ENCODE results near the gene LRRC17. TPM values are rescaled to one million over a fixed set of nuclear protein-coding genes. Genes with fewer than 3 reads are reported as not detected.

LRRC17 gene
- total and polyA plus RNA-seq, 9 of the 15 experiments (the other 6 are each of a cell fraction or from before 2014, with no cell fraction given) = 0.03 to 0.18 (median 0.12) TPM; not detected in 5

DNA sequence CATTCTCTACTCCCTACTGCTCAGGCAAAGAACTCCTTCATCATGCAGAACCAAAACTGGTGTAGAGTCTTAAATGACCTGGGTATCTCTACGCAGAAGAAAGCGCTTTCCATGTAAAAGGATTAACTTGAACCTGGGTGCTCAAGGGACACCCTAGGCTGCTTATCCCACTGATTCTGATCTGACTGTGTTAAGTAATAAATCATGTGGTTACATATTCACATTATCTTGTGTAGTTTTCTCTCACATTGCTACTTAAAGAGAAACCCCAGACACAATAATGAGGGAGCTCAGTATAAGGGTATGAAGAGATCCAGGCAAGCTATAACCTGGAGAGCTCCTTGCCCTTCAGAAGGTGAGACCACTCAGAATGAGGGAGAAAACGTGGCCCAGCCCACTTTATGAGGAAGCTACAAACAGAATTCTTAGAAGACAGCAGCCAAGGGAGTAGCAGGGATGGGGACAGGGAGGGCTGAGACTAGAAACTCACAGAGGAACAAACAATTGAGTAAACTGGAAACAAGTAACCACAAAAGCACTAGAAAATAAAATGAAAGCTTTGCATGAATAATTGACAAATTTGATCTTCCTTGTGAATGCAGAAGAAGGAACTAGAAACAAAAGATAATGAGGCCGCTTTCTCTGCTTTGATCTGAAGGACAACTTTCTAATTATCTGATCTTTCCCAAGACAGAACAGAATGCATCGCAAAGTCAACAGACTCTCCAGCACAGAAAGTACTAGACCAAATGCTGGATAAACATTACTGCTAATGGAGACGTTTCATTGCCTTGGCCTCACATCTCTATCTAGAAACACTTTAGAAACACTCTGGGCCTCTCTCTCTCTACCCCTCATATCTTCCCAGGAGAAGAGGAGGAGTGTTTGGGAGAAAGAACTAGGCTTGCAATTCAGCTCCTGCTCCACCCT lies 76.1 kb downstream of the LRRC17 start (continued):
- TF ChIP-seq, protein P1, sequence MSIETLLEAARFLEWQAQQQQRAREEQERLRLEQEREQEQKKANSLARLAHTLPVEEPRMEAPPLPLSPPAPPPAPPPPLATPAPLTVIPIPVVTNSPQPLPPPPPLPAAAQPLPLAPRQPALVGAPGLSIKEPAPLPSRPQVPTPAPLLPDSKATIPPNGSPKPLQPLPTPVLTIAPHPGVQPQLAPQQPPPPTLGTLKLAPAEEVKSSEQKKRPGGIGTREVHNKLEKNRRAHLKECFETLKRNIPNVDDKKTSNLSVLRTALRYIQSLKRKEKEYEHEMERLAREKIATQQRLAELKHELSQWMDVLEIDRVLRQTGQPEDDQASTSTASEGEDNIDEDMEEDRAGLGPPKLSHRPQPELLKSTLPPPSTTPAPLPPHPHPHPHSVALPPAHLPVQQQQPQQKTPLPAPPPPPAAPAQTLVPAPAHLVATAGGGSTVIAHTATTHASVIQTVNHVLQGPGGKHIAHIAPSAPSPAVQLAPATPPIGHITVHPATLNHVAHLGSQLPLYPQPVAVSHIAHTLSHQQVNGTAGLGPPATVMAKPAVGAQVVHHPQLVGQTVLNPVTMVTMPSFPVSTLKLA (conservative IDR thresholded peaks at IDR 0.05) = 0 out of 4 replicates have a peak, but pooled peaks of 1 of the 2 experiments have one; percentile 15
- TF ChIP-seq GTF2B (IDR thresholded peaks at IDR 0.05; ENCODE audit: extremely low read depth, insufficient read length) (no peak), ZNF75A (CRISPR knock-in tag; IDR thresholded peaks at IDR 0.05) (peak; percentile 89; the same call in 1 of the 2 replicates), TEAD4 (IDR thresholded peaks at IDR 0.05; ENCODE audit: low read length) (peak; percentile 10; the same call in 1 of the 2 replicates), TEAD4 (CRISPR knock-in tag; IDR thresholded peaks at IDR 0.05; ENCODE audit: borderline replicate concordance) (no peak), CREB5 (CRISPR knock-in tag; IDR thresholded peaks at IDR 0.05) (no peak)
- TF ChIP-seq, protein P2, sequence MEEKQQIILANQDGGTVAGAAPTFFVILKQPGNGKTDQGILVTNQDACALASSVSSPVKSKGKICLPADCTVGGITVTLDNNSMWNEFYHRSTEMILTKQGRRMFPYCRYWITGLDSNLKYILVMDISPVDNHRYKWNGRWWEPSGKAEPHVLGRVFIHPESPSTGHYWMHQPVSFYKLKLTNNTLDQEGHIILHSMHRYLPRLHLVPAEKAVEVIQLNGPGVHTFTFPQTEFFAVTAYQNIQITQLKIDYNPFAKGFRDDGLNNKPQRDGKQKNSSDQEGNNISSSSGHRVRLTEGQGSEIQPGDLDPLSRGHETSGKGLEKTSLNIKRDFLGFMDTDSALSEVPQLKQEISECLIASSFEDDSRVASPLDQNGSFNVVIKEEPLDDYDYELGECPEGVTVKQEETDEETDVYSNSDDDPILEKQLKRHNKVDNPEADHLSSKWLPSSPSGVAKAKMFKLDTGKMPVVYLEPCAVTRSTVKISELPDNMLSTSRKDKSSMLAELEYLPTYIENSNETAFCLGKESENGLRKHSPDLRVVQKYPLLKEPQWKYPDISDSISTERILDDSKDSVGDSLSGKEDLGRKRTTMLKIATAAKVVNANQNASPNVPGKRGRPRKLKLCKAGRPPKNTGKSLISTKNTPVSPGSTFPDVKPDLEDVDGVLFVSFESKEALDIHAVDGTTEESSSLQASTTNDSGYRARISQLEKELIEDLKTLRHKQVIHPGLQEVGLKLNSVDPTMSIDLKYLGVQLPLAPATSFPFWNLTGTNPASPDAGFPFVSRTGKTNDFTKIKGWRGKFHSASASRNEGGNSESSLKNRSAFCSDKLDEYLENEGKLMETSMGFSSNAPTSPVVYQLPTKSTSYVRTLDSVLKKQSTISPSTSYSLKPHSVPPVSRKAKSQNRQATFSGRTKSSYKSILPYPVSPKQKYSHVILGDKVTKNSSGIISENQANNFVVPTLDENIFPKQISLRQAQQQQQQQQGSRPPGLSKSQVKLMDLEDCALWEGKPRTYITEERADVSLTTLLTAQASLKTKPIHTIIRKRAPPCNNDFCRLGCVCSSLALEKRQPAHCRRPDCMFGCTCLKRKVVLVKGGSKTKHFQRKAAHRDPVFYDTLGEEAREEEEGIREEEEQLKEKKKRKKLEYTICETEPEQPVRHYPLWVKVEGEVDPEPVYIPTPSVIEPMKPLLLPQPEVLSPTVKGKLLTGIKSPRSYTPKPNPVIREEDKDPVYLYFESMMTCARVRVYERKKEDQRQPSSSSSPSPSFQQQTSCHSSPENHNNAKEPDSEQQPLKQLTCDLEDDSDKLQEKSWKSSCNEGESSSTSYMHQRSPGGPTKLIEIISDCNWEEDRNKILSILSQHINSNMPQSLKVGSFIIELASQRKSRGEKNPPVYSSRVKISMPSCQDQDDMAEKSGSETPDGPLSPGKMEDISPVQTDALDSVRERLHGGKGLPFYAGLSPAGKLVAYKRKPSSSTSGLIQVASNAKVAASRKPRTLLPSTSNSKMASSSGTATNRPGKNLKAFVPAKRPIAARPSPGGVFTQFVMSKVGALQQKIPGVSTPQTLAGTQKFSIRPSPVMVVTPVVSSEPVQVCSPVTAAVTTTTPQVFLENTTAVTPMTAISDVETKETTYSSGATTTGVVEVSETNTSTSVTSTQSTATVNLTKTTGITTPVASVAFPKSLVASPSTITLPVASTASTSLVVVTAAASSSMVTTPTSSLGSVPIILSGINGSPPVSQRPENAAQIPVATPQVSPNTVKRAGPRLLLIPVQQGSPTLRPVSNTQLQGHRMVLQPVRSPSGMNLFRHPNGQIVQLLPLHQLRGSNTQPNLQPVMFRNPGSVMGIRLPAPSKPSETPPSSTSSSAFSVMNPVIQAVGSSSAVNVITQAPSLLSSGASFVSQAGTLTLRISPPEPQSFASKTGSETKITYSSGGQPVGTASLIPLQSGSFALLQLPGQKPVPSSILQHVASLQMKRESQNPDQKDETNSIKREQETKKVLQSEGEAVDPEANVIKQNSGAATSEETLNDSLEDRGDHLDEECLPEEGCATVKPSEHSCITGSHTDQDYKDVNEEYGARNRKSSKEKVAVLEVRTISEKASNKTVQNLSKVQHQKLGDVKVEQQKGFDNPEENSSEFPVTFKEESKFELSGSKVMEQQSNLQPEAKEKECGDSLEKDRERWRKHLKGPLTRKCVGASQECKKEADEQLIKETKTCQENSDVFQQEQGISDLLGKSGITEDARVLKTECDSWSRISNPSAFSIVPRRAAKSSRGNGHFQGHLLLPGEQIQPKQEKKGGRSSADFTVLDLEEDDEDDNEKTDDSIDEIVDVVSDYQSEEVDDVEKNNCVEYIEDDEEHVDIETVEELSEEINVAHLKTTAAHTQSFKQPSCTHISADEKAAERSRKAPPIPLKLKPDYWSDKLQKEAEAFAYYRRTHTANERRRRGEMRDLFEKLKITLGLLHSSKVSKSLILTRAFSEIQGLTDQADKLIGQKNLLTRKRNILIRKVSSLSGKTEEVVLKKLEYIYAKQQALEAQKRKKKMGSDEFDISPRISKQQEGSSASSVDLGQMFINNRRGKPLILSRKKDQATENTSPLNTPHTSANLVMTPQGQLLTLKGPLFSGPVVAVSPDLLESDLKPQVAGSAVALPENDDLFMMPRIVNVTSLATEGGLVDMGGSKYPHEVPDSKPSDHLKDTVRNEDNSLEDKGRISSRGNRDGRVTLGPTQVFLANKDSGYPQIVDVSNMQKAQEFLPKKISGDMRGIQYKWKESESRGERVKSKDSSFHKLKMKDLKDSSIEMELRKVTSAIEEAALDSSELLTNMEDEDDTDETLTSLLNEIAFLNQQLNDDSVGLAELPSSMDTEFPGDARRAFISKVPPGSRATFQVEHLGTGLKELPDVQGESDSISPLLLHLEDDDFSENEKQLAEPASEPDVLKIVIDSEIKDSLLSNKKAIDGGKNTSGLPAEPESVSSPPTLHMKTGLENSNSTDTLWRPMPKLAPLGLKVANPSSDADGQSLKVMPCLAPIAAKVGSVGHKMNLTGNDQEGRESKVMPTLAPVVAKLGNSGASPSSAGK (IDR thresholded peaks at IDR 0.05) = peak; percentile 17; the same call in 1 of the 2 replicates
